ENCODE results near the gene BPIFB4.
"Not testable (repeated sequence)": the region's sequence is repeated elsewhere in the genome, so short reads cannot be mapped to it uniquely, and the experiment has no call there.

Gene BPIFB4

DNA sequence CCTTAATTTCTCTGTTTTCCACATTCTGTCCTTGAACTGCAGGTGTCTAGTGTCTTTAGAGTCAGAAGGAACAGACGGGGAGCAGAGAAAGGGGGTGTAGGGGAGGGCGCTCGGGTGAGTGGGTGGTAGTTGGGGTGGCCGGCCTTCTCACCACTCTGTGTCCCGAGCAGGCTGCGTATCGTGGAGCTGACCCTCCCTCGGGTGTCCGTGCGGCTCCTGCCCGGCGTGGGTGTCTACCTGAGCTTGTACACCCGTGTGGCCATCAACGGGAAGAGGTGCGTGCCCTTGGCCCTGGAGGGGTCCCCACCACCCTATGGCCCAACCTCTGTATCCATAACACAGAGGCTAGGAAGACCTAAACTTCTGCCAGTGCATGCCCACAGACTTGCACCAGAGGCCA is 5.3 kb downstream of the BPIFB4 start:
- DNase-seq (ENCODE audit: low spot score) (no peak), FAIRE-seq (no peak)

DNA sequence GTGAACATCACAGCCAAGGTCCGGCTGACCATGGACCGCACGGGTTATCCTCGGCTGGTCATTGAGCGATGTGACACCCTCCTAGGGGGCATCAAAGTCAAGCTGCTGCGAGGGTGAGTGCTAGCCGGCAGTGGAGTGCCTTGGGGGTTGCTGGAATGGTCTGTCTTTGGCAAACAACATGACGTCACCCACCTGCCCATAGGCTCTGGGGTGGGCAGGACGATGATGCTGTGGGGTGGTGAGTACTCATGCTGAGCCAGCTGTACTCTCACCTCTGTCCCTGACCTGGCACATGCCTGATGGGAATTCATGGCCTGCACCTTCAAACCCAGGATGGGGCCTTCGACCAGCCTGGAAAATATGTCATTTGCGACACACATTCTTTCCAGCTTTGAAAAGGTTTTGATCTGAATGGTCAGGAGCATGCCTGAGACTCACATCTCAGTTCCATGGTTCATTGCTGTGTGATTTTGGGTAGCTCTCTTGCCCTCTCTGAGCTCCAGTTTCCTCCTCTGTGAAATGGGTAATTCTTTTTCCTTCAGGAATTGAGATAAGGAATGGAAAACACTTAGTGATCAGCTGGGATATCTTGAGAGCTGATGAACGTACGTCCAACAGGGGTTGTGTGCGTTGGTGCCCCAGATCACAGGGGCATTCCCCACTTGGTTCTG is 6.7 kb downstream of the BPIFB4 start:
- no peak for DNase-seq (ENCODE audit: low spot score)
- peak; percentile 56 for FAIRE-seq

DNA sequence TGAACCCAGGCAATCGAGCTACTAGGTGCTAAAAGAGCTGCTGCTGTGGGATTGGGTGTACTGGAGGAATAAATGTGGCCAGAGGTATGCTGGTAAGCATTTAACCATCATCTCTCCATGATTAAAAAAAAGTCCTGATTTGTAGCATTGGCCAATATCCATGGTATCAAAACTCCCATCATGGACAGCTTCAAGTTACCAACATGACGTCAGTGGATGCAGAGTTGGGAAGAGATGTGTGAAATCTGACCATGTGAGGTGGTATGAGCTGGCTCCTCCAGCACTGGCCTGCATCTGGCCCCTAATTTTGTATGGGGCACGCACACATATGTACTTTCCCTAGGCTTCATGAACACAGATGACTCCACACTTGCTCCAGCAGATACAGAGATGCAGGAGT is 11.7 kb downstream of the BPIFB4 start:
- FAIRE-seq (peak; percentile 9), DNase-seq (ENCODE audit: low spot score) (no peak)

DNA sequence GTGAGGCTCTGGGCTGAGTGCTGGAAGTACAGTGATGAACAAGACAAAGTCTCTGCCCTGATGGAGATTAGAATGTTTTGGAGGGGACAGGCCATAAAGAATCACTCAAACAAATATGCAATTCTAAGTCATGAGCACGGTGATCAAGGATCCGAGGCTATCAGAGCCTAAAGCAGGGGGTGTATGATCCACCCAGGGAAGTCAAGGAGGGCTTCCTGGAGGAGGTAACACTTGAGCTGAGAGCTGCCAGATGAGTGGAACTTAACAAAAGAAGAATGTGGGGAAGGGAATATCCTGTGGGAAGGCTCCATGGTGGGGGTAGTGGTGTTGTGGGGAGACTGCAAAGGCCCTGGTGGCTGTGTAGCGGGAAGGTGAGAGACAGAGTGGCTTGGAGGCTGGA is 12.2 kb downstream of the BPIFB4 start:
- DNase-seq (ENCODE audit: low spot score) (no peak), FAIRE-seq (no peak)

DNA sequence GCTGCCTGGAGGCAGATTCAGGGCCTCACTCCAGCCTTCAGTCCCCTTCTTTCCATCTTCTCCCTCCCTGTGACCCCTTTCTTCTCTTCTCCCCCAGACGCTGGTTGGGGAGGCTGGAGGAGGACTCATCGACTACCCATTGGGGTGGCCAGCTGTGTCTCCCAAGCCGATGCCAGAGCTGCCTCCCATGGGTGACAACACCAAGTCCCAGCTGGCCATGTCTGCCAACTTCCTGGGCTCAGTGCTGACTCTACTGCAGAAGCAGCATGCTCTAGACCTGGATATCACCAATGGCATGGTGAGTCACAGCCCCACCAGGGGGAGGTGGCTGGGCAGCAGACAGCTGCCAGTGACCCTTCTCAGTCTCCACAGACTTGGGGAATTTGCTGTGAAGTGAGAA is 12.9 kb downstream of the BPIFB4 start:
- FAIRE-seq (peak; percentile 94), DNase-seq (ENCODE audit: low spot score) (peak; percentile 48)

DNA sequence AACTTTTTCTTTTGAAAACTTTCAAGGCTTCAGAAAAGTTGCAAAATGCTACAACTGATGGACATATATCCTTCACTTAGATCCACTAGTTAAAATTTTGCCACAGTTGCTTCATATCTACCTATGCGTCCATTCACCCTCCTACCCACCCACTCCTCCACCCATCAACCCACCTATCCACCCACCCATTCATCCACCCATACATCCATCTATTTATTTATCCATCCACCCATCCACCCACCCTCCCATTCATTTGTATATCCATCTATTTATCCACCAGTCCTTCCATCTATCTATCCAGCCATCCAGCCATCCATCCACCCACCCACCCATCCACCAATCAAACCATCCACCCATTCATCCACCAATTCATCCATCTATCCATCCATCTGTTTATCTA is 13.6 kb downstream of the BPIFB4 start:
- FAIRE-seq (no peak), DNase-seq (ENCODE audit: low spot score) (no peak)

DNA sequence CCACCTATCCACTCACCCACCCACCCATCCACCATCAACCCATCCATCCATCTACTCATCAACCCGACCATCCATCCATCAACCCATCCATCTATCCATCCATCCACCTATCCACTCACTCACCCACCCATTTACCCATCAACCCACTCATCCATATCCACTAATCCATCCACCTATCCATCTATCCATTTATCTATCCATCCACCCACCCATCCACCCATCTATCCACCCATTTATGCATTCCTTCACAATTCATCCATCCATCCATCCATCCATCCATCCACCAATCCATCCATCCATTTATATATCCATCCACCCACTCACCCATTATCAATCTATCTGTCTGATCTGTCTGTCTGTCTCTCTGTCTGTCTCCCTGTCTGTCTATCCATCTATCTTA is 14.1 kb downstream of the BPIFB4 start:
- DNase-seq (ENCODE audit: low spot score) (no peak), FAIRE-seq (no peak)

DNA sequence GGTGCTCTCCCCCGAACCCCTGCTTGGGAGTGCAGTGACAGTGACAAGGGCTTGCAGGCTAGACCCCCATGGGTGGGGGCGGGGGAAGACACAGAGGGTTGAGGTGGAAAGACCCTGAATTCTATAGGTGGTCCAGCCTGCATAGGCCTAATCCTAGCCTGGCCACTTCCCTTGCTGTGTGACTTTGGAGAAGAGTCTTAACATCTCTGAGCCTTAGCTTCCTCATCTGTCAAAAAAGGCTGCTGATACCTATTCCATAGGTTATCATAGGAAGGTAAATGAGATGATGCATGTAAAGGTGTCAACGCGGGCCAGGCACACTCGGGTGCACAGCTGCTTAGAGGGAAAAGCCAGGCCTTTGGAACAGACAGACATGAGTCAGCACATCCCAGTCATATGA is 15.8 kb downstream of the BPIFB4 start:
- FAIRE-seq (no peak), DNase-seq (ENCODE audit: low spot score) (no peak)

DNA sequence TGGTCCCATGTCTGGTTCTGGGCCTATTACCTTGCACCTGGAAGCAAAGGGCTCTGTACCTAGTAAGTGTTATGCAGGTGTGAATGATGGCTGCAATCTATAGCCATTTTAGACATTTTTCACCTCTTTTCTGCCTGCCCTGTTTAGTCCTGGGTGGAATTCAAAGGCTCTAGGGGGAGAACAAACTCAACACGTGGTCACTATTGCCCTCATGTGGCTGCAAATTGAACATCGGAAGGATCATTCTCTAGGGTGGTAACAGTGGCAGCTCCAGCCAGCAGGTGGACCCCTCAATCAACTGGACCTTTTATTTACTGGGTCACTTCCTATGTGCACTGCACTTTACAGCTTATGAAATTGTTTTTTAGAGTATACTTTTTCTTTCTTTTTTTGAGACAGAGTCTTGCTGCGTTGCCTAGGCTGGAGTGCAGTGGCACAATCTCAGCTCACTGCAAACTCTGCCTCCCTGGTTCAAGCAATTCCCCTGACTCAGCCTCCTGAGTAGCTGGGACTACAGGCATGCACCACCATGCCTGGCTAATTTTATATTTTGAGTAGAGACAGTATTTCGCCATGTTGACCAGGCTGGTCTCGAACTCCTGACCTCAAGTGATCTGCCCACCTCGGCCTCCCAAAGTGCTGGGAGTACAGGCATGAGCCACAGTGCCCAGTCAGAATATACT is 16.6 kb downstream of the BPIFB4 start:
- FAIRE-seq (peak; percentile 86), DNase-seq (ENCODE audit: low spot score) (peak; percentile 87)

DNA sequence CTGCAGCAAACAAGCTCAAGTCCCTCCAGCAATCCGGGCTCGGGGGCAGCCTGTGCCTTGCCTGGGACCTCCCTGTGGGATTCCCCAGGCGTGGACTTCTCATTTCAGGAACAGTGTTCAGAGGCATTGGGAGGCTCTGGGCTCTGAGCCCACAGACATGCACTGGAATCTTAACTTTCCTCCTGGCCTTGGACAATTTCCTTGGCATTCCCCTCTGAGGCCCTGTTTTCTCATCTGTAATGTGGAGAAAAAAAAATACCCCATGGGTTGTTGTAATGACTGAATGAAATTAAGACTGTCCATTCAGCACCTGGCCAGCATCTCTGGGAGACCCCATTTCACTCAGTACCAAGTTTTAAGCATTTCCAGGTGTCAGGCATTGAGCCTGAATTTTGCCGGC is 17.6 kb downstream of the BPIFB4 start:
- DNase-seq (ENCODE audit: low spot score) (no peak), FAIRE-seq (no peak)

DNA sequence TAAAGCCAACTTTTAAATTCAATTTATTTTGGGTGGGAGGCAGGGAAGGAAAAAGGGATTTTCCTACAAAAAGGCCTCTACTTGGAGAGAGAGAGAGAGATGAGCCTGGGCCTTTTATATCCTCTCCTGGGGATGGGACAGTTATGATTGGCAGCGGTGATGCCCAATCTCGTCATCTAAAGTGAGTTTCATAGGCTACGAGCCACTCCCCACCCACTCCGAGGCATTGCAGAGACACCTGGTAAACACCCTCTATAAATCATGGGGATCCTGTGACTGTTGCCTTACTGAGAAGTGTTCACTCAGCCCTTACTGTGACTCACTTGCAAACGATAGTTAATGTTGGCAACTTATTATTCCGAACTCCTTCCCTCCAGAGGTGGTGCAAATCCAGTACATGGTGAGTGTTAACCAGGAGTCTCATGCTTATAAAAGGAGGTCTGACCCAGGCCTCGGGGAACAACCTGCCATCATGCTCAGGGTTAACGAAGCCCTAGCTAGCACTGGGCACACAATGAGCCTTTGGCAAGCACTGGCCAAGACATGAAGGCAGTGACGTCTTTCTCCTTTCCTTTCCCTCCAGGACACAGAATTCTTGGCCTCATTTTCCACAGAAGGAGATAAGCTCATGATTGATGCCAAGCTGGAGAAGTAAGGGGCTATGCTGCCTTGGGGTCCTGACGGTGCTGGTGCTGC is 20.5 kb downstream of the BPIFB4 start:
- DNase-seq (ENCODE audit: low spot score) = no peak
- peak; percentile 76 for FAIRE-seq

DNA sequence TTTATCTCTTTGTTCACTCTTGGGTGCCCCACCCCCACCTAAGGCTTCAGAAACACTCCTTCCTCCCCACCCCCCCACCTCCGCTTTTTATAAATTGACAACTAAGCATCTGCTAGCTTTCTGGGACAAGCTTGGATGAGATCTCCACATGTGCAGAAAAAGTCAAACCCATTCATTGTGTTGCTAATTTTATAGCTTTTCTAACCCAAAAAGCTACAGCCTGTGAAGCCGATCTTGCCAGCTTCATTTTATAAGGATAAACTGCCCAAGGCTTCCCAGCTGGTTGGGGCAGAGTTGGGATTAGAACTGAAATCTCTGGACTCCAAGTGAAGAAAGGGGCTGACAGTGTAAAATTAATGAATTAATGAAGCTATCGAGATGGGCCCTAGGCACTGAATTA is 24.1 kb downstream of the BPIFB4 start:
- FAIRE-seq (no peak), DNase-seq (ENCODE audit: low spot score) (no peak)

DNA sequence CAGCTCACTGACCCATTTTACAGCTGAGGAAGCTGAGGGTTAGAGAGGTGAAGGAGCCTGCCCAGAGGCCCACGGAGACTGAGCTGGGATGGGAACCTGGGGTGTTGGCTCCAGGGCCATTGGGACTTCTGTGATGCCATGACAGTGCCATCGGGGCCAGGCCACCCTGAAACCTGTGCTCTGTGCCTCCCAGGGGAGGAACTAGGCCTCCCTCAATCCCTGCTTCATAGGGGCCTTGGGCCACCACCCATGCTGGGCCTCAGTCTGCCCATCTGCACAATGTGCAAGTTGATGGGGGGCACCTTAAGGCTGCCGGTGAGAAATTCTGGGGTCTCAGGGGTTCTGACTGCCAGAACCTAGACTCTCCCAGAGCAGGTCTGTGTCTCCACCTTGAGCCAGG is 24.9 kb downstream of the BPIFB4 start:
- FAIRE-seq (peak; percentile 5), DNase-seq (ENCODE audit: low spot score) (no peak)

DNA sequence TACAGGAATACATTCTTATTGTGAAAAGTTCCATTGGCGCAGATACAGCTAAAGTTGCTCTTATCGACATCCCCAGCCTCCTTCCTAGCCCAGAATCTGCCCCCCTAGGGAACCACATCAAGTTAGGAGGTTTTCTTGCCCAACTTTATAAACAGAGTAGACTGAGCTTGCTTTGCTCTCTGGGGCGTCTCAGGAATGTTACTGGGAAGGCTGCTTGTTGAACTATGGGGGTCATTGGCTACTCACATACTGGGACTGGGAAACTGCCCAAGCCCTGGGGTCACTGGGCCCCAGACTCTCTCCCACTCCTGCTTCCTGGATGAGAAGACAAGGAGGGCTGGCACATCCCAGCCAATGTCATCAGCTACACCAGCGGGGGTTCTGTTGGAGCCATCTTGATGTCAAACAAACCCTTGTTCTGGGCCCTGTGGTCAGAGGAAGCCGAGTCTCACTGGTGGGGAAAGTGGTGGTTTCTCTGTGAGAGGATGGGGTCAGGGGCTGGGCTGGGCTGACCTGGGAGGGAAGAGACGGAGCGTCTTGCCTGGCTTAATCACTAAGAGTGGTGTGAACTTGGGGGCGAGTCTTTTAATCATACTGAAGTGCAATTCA is 26.0 kb downstream of the BPIFB4 start:
- no peak for FAIRE-seq

DNA sequence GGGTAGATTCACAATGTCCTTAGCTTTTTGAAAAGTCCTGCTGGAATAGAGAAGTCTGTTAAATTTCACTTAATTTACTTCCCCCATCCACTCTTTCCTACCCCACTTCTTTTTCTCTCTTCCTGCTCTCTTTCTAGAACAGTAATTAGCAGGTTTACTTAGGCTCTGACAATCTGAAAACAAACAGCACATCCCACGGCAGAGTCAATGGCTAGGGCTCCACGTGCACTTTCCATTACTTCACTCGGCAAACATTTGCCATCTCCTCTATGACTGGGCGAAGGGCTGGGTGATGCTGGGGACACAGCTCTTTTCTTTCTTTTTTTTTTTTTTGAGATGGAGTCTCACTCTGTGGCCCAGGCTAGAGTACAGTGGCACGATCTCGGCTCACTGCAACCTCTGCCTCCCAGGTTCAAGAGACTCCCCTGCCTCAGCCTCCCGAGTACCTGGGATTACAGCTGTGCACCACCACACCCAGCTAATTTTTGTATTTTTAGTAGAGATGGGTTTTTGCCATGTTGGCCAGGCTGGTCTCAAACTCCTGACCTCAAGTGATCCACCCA is 26.7 kb downstream of the BPIFB4 start:
- DNase-seq (ENCODE audit: low spot score); FAIRE-seq: not testable (repeated sequence)

More for the DNA sequence above, 26.0 kb downstream of the BPIFB4 start:
- DNase-seq (ENCODE audit: low spot score) = no peak

DNA sequence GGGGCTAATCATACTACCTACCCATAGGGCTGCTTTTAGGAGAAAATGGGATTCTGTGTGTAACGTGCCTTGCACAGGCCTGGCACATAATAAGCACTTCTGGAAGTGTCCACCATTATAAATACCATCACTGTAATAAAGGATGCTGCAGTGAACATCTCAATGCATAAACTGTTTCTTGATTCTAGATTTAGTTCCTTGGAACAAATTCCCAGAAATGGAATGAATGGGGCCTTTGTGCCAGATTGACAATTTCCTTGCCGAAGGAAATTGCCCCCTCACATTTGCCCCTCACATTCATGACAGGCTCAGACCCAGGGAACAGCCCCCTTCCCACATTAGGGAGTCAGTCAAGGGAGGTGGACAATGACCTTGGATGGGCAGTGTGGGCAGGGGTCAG is 29.2 kb downstream of the BPIFB4 start:
- FAIRE-seq (no peak), DNase-seq (ENCODE audit: low spot score) (no peak)

DNA sequence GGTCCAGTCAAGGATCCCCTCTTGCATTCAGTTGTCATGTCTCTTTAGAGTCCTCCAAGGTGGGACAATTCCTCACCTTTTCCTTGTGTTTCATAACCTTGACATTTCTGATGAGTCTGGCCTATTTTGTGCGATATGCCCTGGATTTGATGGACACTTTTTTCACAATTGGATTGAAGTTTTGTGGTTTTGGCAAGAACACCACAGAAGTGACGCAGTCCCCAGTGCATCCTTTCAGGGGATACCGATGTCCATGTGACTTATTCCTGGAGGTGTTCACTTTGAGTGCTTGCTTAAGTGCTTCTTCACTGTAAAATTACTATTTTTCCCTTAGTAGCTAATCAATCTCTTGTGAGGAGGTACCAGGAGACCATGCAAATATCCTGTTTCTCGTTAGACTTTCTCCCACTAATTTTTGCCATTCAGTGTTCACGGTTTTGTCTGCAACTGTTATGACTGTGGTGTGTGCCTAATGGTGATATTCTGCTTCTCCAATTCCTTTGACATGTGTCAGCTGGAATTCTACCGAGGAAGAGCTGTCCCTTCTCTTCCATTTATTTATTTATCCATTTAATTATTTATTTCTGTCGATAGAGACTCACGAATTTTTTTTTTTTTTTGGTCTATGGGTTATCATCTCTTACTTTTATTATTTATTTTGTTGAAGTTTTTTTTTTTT is 30.8 kb downstream of the BPIFB4 start:
- DNase-seq (ENCODE audit: low spot score) (peak; percentile 73), FAIRE-seq (peak; percentile 44)

DNA sequence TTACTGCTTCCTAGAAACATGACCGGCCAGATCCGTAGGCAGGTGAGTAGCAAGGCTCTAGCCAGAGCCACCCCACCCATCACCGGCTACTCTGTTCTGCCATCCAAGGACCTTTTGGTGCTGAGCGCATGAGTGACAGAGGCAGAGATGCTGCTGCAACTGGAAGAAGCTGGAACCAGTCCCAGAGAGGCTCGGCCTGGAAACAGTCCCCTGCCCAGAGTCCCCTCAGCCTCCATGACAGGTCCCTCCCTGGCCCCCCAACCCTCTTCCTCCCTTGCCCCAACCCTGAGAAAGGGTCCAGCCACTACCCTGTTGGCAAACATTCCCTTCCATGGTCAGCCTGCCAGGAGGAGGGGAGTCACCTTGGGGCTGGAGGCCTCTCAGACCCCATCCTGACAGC is 31.9 kb downstream of the BPIFB4 start:
- DNase-seq (ENCODE audit: low spot score) = no peak
- no peak for FAIRE-seq

DNA sequence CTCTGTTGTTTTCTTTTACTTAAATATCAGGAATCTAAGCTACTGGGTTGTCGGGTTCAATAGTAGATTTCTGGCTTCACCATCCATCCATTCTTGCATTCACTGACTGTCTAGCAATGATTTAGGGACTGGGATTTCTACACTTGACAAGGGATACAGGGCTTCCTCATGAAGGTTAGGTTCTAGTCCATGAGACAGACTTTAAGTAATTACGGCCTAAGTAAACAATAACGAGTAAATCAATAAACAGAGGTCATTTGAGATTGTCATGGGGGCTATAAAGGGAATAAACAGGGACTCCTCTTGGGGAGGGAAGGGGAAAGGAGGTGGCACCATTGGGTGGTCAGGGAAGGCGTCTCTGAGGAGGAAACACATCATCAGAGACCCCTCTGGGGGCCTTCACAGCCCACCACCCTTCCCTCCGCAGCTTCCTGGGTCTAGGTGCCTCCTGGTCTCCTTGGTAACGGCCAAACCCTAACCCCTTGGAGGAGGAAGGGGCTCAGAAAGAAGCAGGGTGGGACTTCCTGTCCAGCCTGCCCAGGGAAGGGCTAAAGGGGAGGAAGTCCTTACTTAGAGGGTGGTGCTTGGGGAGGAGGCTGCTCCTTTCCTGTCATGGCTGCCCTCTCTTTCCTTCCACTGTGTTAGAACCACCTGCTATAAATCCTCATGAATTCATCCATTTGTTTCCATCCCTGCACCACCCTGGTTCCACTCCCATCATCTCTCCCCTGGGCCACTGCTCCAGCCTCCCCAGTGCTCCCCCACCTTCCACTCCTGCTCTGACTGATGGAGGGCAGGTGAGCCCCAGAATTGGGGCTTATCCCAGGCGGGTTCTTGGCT is 33.3 kb downstream of the BPIFB4 start:
- no peak for DNase-seq (ENCODE audit: low spot score)
- FAIRE-seq = no peak

DNA sequence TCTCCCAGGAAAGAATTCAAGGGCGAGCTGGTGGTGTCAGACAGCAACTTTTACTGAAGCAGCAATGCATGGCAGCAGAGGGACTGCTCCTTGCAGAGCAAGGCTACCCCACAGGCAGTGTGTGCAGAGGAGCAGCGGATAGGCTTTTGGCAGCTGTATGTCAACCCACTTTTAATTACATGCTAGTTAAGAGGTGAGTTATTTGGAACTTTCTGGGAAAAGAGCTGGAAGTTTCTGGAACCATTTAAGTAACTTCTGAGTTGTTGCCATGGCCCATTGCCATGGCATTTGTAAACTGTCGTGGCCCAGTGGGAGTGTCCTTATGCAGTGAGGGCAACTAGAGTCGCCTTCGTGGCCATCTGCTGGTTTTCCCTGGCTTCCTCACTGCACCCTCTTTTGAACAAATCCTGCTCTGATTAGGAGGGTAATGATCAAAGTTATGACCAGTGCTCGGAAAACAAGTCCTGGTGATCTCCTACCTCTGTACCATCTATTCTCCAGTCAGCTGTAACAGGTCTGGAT is 34.0 kb downstream of the BPIFB4 start:
- no peak for DNase-seq (ENCODE audit: low spot score)
- no peak for FAIRE-seq
